NCI-H128 (cell line): ENCODE data around the gene HOXB5.

Experiments
- DNase-seq: peaks from one replicate; lab custom pipeline; 2025; ENCODE audit not compliant: unreplicated experiment; lab: John Stamatoyannopoulos, UW

The HOXB5 gene

GRCh38 chr17:48576479-48577309, 16.9 kb downstream of the HOXB5 start:
- DNase-seq: no peak

DNA sequence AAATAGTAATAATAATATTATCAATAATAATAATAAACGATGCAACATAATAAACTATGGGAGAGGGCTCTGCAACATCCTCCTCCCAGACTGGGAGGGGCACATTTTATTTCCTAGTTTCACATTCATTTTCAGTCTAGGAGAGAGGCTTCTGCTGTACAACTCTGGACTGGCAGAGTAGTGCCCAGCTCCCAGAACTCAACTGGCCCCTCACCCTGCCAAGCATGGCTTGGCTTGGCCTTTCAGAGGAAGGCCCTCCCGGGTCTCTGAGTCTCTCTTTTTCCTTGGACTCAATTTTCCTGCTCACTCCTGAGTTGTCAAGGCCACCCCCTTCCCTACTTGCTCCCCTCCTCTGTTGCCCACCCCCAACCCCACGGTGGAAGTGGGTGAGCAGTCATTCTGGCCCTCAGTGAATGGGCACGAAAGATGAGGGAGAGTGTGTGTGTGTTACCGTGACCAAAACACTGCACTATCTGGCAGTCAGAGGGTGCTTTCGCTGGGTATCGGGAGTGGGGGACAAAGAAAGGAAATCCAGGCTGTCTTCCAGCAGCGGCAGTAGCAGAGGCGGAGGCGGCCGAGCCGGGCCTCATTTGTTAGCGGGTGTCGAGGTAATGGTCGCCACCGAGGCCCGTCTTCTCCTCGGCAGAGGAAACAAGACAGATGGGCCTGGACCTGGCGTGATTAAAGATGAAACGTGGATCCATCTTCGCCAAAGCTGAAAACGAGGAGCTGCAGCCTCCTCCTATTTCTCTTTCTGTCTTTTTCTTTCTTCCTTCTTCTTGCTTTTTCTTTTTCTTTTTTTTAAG, 17.7 kb downstream of the HOXB5 start:
- no peak for DNase-seq

GRCh38 chr17:48575066-48575582, 18.5 kb downstream of the HOXB5 start:
- DNase-seq: no peak

- DNase-seq: no peak
Observed at GRCh38 chr17:48574505-48575065, 19.0 kb downstream of the HOXB5 start.

GRCh38 chr17:48571826-48572417, 21.7 kb downstream of the HOXB5 start:
- no peak for DNase-seq

DNA sequence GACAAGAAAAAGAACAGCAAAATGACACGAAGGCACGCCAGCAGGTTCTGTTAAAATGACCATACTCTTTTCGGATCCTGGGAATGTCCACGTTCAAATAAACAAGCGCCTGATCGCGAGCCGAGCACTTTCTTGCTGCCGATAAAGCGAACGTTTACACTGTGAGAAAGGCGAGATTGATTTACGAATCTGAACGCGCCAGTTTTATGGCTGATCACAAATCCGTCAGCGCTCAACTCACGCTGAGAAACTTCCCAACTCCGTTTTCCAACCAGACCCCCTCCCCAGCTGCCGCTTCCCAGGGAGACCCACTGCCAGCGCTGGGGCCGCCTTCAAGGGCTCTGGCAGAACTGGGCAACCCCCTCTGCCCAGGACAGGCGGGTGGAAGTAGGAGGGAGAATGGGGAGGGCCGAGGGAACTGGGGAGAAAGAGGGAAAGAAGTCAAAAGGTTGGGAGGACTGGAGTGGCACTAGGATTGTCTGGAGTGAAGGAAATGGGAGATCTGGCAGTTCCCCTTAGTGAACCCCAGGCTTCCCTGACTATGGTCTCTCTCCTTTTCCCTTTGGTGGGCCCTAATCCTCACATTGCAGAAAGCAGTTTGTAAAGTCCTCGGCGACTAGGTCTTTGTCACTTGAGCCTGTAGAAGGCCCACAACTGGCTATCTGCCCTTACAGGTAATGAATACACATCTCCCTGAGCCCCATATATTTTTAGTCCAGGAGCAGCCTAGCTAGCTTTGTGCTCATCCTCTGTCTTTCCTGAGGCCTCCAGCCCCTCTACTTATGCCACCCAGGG, 22.4 kb downstream of the HOXB5 start:
- no peak for DNase-seq

DNA sequence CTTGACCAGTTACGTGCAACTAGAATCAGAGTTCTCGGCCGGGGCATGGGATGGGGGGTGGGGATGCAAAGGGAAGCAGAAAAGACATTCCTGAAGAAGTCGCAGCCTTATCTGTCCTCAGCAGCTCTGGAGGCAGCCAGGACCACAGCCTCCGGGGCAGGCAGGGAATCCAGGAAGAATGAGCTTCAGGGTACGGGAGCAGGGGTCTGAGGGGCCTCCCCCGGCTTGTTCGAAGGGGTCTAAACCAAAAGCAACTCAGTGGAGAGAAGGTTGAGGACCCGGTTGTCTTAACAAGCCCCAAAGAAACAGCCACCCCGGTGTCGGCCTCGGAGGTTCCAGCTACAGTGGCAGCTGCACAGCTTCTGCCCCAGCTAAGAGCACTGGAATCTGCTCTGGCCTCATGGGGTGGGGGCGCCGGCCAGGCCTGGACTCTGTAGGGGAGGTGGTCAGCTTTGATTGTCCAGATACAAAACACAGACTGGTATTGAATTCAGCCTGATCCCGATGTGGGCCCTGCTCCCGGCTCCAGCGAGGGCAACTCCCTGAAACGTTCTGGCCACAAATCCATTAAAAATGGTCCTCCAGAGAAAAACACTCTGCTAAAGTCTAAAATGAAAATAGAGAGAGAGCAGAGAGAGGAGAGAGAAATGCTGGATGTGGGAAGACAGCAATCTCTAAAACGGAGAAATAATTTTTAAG, 23.1 kb downstream of the HOXB5 start:
- no peak for DNase-seq

DNA sequence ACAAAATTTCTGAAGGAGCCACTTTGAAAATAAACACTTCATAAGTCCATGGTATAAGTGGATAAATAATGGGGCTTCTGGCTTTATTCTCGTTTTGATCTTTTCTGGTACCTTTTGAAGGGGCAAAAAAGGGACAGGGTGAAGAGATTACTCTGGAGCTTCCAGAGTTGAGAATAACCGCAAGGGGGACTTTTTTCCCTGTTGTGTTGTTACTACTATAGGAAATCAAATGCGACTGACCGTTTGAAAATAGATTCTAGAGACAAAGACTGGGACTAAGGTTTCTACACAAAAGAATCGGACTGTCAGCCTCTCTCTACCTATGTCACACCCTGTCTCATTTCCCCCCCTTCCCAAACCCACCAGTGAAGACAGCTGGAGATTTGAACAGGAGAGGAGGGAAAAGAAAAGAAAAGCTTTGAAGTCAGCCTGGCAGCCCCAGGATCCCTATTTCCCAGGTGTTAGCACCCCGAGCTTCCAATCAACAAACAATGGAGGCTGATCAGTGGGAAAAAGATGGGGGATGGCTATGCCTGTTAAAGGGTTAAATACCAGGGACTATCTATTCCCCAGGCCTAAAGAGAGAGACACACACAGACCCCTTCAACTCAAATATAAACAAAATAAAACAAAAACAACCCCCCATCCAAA, 23.8 kb downstream of the HOXB5 start:
- DNase-seq: no peak

DNA sequence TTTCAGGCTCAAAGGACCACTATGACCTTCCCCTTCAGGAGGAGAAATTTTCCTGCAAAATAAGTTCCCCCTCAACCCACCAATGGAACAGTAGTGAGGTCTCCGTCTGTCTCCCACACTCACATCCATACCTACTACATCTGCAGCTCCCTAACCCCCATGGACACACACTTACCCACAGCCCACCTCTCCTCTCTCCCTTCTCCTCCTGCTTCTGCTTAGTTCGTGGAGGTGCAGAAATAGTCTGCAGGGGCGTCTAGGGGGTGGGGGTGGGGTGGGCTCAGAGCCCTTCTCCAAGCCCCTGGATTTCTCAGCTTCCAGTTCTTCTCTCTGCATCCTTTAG, 24.4 kb downstream of the HOXB5 start:
- no peak for DNase-seq

DNA sequence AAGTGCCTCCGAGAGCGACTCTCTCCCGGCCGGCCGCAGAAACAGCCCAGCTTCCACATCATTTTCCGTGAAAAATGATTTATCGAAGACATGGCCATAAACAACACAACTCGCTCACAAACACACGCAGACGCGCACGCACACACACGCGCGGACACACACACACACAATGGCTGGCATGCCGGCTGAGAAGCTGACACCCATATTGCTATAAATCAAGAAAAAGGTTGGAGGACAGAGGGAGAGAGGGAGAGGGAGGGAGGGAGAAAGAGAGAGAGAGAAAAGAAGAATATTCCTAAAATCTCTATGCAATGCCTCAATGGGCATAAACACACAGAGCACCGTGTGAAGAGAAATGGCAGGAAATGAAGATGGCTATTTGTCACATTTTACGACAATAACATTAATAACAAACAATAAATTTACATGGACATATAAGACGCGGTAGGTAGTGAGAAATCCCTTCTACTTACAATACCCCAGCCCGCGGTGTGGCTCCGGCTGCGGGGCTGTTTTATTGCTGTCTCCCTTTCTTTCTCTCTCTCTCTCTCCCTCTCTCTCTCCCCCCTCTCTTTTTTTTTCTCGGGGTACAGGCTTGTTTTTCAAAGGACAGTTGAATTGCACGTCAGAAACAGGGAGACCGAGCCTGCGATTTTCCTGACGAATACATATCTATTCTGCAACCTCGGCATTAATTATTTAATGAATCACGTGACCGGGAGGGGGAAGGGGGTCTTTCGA, 24.9 kb downstream of the HOXB5 start:
- DNase-seq: no peak

- DNase-seq: no peak
Observed at GRCh38 chr17:48567646-48568354, 25.8 kb downstream of the HOXB5 start.

DNA sequence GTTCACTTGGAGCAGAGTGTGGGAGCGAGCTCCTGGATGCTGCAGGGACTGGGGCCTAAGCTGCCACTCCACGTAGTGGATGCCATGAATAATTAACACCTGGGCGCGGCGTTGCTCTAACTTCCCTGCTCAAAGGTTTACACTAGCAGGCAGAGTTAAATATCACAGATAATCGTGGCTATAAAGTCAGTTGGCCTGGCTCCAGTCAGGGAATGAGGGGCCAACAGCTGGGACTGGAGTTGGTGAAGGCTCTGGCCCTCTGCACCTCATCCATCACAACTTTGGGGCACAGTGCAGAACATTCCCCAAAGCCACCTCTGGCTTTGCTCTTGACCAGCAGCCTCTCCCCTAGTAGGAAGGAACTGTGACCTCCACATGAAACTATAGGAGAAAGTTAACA, 26.4 kb downstream of the HOXB5 start:
- no peak for DNase-seq

GRCh38 chr17:48566717-48567116, 26.9 kb downstream of the HOXB5 start:
- DNase-seq: no peak

- DNase-seq: no peak
Observed at GRCh38 chr17:48565925-48566710, 27.5 kb downstream of the HOXB5 start.

DNA sequence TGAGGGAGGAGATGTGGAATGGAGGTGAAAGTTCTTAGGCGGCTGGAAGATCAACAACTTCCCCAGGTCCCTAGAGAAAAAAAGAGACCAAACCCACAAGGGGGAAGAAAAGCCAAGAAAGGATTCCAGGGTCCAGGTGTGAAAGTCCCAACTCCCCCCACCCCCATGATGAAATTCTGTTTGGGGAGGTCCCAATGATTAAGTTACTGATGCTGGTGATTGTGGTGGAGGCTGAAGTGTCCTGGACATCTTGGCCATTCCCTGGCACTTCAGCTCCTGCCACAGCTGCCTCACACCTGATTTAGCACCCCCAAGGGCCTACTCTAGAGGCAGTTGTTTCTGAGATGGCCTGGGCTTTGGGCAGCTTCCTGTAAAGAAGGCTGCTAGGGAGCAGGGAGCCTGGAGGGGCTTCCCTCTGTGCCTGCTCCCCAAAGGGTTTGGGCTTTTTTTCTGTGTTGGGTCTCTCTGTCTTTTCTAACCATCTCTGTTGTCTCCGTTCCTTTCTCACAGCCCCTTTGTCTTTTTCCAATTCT, 28.5 kb downstream of the HOXB5 start:
- no peak for DNase-seq

DNA sequence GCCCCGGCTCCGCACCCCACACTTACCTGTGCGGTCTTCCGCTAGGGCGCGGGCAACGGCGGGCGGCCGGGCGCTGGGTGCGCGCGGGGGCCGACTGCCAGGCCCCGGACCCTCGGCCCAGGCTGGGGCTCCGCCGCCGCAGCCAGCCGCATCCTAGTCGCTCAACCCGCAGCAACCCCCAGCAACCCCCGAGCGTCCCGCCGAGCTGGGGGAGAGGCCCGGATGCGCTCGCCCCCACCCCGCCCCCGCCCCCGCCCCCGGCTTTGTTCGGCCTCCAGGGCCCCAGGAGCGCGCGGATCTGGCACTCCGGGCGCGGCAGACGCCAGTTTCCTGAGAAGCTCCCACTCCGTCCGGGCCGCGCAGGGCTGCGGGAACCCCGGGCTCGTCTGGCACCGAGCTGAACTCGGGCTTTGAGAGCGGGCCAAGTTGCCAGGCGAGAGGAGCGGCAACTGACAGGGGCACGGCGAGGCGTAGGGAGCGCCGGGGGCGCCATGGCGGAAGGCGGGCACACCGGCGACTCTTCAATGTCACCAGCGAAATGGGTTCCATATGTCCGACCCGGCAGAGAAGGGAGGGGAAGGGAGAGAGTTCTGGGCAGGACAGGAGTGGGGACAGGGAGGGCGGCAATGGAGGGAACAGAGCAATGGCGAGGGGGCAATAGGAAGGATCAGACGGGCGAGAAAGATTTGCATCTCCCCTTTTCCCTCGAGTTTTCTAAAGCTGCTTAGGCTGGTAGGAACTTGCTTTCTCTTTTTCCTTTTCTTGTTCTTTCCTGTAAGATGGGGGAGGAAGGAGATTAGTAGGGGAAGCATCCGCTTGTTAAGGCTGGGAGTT, 29.2 kb downstream of the HOXB5 start:
- no peak for DNase-seq

DNA sequence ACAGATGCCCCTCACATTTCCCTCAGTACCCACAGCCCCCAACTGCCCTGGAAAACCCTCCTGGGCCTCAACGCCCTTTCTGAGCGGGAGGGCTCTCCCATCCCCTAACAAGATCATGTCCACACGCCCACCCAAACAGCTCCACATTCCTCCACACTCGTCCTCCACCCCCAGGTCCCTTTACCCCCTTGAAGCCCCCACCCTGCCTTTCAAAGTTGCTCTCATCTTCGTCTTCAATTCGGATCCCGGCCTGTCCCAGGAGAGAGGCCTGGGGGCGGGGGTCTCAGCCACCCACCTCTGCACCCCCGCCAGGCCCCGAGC, 29.8 kb downstream of the HOXB5 start:
- DNase-seq: no peak
